NCI-H345 treated with DMSO at 0.1 percent for 48 hours (cell line): ENCODE data around the gene S100A3.
"Not testable (repeated sequence)": the region's sequence is repeated elsewhere in the genome, so short reads cannot be mapped to it uniquely, and the experiment has no call there.

Experiments
- DNase-seq: peaks from one replicate; lab custom pipeline; 2025; ENCODE audit not compliant: unreplicated experiment; lab: John Stamatoyannopoulos, UW

Gene S100A3

GRCh38 chr1:153535242-153536011, 13.6 kb downstream of the S100A3 start, which contains the start of gene S100A6:
S100A6 (minus strand) TSS chr1:153535991; CDS start chr1:153535339, 652 bp downstream.
- DNase-seq = no peak

DNA sequence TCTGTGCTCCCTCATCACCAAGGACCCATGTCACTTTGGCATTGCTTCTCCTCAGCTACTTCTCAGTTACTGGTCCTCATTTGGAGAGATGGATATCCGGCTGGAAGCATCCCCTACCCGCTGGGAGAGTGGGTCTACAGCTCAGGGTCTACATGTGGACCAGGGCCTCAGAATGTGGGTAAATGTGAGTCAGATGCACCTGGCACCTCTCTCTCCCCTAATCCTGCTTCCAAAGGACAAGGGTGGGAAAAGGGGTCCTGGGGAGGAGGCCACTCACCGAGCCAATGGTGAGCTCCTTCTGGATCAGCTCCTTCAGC, 14.2 kb downstream of the S100A3 start:
- no peak for DNase-seq

DNA sequence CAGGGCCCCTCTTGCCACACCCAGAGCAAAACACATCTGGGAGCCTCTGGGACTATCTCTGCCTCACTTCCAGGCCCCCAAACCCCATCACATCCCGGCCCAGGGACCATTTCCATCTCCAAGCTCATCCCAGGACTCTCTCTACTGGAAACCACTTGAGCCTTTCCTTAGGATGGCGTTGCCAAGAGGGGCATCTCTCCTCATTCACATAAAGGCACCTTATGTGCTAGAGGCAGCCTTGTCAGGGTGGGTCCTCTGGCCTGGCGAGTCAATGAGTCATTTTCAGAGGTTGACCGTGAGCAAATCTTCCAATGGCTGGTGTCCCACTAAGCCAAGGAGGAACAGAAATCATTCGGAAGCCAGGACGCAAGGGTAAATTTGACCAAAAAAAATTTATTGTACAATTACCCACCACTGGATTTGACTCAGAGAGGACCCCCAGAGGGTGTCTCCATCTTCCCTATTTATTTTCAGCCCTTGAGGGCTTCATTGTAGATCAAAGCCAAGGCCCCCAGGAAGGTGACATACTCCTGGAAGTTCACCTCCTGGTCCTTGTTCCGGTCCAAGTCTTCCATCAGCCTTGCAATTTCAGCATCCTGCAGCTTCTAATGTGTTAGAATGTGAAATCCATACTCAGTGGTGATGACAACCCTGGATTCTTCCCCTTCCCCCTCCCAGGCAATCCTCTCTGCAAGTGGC, 14.7 kb downstream of the S100A3 start:
- no peak for DNase-seq

GRCh38 chr1:153533689-153534201, 15.3 kb downstream of the S100A3 start:
- DNase-seq = no peak

GRCh38 chr1:153532769-153533599, 16.1 kb downstream of the S100A3 start:
- DNase-seq = peak; percentile 97

DNA sequence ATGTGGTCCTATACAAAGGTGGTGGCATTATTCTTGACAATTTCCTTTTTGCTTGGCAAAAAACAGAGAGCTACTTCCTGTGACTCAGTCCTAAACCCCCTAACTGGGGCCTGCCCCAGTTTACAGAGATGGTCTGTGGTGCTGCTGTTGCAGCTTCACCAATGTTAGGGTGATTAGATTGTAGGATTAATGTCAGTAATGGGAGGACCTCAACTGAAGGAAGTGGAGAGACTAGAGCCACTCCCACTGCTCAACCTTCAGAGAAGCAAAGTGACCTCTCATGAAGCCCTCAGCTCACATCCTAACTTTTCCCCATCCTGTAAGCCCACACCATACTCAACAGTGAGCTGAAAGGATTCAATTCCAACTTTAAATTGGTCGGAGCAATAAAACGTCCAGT, 16.9 kb downstream of the S100A3 start:
- DNase-seq = no peak

- DNase-seq = no peak
Measured at GRCh38 chr1:153531638-153532037, 17.4 kb downstream of the S100A3 start.

GRCh38 chr1:153527683-153528040, 21.4 kb downstream of the S100A3 start:
- DNase-seq = no peak

DNA sequence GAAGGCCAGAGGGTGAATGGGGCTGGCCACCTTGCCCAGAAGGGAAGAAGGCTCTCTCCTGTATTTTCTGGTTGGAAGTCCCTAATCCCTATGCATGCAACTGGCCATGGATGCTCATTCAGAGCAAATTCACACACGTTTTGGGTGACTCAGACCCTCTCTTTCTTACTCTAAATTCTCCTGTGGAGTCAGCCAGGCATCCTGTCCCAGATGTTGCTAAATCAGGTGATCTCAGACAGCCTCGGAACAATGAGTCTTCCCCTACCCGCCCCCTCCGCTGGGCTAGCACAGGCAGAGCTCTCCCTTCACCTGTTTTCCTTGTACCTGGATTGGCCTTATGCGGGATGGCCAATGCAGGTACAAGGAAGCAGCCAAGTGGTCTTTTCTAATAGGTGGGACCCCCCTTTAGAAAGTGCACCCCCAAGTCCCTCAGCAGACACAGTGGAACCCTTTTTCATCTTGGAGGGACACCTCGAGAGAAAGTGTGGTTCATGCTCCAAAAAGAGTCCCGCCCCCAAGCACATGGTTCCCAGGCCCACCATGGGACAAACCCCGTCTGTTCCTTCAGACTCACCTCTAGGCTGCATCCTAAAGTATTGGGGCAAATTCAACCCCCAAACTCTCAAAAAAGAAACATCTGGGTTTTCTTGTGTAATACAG, 21.9 kb downstream of the S100A3 start:
- no peak for DNase-seq

DNA sequence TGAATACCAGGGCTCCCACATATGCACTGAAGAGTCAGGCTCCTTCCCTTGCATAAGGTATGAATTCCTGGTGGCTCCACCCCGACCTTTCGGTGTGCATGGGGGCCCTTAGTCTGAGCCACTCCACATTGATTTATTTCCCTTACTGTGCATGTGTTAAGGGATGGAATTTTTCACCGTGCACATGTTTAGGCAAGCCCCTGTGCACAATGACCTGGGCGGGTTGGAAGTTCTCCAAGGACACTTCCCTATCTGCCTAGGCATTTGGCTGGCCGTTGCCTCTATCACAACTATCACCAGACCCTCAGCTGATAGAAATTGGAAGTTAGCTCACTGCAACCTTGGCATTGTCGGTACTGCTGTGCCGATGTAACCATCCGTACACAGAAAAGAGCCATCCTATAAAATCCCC, 22.9 kb downstream of the S100A3 start:
- peak; percentile 92 for DNase-seq

DNA sequence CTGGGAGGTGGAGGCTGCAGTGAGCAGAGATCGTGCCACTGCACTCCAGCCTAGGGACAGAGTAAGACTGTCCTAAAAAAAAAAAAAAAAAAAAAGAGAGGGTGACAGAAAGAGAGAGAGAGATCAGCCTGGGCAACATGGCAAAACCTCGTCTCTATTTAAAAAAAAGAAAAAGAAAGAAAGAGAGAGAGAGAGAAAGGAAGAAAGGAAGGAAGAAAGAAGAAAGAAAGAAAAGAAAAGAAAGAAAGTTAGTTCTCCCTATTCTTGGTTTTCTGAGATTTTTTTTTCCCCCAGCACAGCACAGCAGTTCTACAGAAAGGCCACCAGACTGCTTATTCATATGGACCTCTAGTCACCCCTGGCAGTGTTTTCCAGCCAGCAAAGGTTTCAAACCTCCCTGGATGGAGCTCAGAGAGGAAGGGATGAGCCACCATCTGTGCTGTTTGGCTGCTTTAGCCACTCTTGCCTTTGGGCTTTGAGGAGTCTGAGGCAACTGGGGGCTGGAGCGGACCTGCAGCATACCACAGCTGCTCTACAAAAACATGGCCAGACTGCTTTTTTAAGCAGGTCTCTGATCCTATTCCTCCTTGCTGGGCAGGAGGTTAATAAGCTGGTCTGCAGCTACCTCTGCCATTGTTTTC, 23.9 kb downstream of the S100A3 start:
- DNase-seq = no peak

DNA sequence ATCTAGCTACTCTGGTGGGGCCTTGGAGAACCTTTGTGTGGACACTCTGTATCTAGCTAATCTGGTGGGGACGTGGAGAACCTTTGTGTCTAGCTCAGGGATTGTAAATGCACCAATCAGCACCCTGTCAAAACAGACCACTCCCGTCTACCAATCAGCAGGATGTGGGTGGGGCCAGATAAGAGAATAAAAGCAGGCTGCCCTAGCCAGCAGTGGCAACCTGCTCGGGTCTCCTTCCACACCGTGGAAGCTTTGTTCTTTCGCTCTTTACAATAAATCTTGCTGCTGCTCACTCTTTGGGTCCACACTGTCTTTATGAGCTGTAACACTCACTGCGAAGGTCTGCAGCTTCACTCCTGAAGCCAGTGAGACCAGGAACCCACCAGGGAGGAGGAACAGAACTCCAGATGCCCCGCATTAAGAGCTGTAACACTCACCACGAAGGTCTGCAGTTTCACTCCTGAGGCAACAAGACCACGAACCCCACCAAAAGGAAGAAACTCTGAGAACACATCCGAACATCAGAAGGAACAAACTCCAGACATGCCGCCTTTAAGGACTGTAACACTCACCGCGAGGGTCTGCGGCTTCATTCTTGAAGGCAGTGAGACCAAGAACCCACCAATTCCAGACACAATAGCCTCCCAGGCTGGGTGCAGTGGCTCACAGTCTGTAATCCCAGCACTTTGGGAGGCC, 26.6 kb downstream of the S100A3 start:
- not testable (repeated sequence) for DNase-seq

DNA sequence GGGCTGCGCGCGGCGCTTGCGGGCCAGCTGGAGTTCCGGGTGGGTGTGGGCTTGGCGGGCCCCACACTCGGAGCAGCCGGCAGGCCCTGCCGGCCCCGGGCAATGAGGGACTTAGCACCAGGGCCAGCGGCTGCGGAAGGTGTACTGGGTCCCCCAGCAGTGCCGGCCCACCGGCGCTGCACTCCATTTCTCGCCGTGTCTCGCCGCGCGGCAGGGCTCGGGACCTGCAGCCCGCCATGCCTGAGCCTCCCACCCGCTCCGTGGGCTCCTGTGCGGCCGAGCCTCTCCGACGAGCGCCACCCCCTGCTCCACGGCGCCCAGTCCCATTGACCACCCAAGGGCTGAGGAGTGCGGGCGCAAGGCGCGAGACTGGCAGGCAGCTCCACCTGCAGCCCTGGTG, 27.2 kb downstream of the S100A3 start:
- DNase-seq = not testable (repeated sequence)

DNA sequence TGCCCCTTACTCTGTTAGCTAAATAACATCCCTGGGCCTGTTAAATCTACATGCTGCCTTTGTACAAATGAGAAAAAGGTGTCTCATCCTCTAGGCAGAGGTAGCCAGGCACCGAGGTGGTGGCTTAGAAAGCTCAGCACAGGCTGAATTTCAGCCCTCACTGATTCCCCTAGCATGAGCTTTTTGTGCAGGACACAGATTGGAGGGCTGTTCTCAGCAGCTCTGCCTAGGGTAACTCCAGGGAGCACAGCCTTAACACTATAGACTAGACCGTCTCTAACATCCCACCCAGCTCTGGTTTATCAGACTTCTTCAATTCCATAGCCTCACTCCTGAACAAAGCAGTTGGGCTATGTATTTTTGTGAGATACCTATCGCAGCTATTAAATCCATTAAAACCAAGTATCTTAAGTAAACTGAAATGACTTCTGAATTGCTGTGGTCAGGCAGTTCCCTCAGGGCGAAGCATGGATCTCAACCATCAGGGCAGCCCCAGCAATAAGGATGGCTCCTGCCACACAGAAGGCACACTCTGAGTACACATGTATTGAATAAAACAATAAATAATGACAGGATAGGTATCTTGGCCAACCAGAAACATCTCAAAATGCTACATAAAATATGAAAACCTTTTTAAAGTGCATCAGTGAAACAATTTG, 28.1 kb downstream of the S100A3 start:
- DNase-seq = no peak

DNA sequence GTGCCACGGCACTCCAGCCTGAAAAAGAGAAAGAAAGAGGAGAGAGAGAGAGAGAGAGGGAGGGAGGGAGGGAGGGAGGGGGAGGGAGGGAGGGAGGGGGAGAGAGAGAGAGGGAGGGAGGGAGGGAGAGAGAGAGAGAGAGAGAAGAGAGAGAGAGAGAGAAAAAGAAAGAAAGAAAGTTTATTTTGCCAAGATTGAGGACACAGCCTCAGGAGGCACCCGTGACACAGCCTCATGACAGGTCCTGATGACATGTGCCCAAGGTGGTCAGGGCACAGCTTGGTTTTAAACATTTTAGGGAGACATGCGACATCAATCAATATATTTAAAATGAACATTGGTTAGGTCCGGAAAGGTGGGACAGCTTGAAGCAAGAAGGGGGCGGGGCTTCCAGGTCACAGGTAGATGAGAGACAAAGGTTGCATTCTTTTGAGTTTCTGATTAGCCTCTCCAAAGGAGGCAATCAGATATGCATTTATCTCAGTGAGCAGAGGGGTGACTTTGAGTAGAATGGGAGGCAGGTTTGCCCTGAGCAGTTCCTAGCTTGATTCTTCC, 28.8 kb downstream of the S100A3 start:
- DNase-seq = not testable (repeated sequence)

DNA sequence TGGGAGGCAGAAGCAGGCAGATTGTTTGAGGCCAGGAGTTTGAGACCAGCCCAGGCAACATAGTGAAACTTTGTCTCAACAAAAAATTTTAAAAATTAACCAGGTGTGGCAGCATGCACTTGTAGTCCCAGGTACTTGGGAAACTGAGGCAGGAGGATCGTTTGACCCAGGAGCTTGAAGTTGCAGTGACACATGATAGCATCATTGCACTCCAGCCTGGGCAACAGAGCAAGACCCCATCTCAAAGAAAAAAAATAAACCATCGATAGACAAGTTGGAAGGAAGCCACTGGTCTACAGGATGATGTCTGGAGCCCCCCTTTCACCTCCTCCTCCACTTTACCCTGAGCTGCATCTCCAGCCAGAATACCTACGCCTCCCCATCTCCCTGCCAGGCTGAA, 29.8 kb downstream of the S100A3 start:
- no peak for DNase-seq

DNA sequence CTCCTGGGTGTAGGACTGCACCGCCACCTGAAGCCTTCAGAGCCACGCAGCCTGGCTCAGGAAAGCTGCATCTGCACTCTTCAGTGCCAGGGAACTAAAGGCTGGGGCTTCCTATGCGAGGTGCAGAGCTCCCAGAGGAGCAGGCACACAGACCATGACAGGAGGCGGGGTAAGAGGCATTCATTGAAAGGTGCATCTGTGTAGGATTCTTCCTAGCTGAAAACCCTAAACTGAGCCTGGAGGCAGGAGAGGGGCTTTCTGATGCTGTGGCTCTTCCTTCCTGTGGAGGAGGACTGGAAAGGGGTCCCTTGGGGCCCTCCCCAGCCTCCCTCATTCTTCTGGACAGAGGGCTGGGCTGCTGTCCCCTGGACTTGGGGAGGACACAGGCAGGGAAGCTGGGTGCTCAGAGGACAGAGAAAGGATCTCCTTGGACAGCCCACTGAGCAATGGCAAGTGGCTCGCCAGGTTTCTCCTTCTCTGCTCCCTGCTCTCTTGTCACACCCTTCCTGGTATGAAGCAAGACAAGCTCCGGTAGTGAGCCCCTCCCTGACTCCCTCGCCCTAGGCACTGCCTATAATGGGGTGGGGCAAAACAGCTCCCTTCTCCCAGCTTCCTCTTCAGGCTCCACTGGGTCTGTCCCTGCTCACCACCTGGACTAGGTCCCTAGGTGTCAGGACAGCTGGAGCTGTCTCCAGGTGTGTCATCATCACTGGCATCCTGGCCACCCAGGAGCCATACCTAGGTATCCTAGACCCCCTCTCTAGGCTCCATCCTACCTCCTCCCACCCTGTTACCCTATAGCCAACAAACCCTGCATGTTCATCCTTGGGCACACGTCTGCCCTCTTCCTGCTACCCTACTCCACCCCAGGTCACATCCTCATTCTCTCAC, 33.3 kb downstream of the S100A3 start:
- DNase-seq = peak; percentile 33

- DNase-seq = no peak
Measured at GRCh38 chr1:153513666-153514065, 35.4 kb downstream of the S100A3 start.
